HG03135 (cell line): Measurements from ENCODE around the gene GALNT9.

Experiments
- ATAC-seq: cut with Tn5 transposase; IDR thresholded peaks from one replicate; pipeline ENCODE4 v1.9.1; 2021; ENCODE audit warnings: mild to moderate bottlenecking, moderate library complexity; ENCODE audit not compliant: unreplicated experiment

Gene GALNT9

DNA sequence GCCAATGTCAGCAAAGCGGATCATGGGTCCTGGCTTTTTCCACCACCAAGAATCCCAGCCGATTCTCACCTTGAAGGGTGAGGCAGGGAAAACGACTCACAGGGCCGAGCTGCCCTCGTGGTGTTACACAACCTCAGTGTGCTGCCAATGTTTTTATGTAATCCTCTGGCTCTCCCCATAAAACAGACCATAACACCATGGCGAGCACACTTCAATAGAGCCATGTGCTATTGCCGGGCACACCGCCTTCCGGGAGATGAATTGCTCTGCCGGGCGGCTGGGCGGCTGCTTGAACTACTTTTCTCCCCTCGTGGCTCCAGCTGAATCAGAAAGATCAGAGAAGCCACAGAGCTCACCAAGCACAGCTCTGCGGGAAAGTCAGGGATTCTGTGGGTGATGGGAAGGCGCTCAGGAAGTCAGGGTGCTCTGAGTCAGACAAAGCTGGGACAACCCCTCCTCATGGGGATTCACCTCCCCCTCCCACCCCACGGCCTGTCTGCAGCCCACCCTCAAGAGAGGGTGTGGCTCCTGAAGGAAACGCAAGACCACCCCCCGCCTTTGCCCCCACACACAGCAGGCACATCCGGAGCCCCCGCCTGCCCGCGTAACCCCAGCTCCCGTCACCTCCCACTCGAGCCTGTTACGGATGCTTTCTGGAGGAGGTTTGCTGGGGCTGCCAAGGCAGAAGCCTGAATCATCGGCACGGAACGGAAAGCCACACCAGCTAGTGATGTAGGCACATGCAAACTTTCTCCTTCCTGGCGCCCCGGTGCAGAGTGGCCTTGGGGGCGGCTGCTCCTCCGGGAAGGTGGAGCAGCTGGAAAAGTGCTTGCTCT lies 1.8 kb downstream of the GALNT9 start:
- ATAC-seq, result no peak

DNA sequence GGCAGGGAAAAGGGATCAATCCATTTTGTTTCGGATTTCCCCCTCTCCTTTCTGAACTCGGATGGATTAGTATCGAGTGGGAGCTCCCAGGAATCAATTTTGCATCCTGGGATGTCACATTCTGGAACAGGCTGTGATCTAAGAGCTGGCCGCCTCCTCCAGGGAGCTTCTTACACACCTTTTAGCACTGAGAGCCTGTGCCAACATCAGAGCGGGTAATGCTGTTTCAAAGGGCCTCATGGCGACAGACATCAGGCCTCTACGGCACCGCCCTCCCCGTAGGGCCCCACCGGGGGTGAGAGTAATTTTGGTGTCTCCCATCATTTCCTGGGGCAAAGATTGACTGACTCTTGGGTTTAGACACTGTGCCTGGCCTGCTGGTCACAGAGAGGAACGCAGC lies 2.7 kb downstream of the GALNT9 start:
- no peak for ATAC-seq

DNA sequence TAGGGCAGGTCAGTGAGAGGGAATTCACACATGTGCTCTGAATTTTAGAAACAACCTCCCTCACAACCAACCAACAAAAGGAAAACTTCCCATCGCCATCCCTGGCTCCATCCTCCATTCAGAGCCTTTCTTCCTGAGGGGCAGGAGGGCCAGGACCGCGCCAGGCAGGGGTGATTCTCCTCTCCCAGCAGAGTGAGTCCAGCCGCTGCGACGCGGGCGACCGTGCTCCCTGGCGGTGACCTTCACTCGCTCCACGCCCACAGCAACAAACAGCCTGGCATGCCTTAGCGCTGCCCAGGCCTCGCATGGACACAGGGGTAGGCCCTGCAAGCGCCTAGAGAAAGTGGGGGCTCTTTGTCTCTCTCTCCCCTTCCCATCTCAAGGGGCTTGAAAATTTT lies 3.7 kb downstream of the GALNT9 start:
- ATAC-seq, result no peak

DNA sequence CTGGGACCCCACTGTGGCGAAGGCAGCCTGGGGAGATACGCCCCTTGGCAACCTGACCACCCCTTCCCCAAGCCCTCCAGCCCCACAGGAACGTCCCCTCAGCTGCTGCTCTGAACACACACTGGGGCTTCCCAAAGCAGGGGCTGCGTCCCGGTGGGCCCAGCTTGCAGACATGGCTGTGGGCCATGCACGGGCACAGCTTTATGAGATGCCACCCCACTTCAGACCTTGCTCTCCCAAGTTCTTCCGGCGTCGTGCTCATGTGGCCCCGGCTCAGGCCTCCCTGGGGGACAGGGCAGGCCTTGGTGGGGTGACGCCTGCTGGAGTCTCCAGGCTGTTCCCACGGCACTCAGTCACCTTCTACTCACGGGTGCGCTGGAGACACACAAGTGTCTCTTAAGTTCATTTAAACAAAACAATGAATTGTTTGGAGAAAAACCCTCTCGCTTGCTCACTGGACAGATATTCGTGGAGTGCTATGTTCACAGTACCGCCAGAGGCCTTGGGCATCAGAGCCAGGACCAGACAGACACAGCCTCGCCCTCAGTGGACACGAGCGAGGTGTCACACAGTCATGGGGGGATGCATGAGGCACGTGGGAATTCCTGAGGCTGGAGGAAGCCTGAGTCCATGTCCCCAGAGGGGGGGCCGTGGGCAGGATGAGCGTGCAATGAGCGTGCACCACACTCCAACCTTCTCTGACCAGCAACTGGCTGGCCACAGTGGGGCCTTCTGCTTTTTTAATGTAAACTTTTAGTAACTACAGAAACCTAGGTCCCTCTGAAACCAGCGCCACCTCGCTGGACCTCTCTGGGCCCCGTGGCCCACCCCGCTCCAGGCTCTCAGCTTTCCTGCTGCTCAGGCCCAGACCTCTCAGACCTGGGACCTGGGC lies 4.3 kb downstream of the GALNT9 start:
- ATAC-seq, result no peak

DNA sequence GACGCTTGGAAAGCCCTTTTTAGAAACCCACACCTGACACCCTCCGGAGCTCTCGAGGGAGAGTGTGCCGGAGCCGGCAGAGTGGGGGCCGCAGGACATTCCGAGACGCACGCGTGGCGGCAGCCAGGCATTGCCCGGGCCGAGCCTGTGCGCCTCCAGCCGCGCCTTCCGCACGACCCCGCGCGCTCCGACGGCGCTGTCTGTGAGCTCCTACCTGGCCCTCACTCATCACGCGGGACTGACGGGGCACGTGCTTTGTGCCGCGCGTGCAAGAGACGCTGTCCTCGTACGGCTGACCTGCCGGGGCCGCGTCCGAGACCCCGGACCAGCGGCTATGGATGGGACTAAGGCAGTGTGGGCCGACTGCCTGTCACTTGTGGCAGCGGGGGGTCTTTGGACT lies 5.2 kb downstream of the GALNT9 start:
- ATAC-seq, result no peak

DNA sequence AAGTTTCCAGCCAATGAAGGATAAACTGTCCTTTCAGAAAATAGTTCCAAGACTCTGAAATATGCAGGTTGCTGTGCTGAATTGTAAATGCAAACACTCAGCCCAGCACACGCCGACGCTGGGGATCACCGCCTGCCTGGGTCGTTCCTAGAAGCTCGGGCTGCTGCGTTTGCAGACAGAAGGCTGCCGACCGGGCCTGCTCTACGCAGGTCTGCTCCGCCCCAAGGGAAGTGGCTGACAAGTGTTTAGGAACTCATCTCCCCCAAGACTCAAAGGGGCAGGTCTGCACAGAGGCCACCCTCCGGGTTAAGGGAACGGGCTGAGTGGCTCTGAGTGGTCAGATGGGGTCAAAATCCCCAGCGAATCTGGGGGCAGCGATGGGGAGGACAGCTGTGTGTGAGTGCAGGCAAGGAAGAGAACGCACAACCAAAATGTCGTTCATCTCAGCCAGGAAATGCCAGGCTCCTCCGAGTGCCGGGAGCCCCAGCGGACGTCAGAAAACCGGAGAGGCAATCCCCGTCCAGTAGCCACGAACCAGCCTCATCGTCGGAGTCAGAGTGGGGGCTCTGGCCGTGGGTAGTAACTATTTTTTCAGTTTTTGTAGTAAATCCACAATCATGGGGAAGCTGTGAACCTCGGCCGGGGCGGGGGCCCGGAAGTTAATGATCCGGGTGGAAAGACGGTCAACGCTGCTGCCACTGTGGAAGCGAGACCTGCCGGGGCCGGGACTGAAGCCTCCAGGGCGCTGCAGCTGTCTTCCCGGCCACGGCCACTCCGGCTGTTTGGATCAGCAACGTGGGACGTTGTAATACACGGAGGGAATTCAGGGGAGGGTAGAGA lies 6.0 kb downstream of the GALNT9 start:
- ATAC-seq, result no peak

DNA sequence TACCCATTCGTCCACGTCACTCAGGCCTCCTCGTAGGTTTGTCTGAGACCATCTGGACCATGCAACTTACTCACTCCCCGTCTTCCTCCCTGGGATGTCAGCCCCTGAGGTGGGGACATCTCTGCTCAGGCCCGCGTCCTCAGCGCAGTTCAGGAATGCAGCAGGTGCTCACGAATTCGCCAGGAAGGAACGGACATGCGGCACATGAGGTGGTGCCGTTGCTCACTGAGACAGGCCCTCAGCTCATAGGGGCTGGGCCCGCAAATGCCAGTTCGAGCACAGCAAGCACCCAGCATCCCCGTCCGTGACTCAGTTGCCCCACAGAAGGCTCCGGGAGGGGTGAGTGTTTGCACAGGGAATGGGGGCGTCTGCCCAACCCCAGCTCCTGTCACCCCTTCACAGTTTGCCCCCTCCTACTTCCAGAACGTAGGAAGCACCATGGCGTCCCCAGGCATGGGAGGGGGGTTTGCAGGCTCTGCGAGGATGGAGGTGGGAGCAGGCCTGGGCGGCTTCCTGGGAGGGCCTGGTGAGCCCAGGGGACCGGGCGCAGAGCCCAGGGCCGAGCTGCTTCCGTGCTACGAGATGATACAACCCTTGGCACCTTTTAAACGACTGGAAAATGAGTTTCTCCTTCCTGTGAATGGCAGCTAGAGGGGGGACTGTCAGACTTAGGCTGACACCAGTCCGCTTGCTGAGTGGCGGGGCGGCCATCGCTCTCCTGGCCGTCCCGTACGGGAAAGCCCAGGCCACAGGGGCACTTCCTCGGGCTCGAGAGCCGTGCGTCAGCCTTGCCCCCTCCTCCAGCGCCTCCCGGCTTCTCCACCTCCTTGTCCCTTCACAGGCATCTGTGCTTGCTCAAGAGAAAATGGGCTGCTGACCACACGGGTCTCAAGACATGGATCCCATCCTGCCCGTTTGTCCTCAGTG lies 6.9 kb downstream of the GALNT9 start:
- no peak for ATAC-seq

DNA sequence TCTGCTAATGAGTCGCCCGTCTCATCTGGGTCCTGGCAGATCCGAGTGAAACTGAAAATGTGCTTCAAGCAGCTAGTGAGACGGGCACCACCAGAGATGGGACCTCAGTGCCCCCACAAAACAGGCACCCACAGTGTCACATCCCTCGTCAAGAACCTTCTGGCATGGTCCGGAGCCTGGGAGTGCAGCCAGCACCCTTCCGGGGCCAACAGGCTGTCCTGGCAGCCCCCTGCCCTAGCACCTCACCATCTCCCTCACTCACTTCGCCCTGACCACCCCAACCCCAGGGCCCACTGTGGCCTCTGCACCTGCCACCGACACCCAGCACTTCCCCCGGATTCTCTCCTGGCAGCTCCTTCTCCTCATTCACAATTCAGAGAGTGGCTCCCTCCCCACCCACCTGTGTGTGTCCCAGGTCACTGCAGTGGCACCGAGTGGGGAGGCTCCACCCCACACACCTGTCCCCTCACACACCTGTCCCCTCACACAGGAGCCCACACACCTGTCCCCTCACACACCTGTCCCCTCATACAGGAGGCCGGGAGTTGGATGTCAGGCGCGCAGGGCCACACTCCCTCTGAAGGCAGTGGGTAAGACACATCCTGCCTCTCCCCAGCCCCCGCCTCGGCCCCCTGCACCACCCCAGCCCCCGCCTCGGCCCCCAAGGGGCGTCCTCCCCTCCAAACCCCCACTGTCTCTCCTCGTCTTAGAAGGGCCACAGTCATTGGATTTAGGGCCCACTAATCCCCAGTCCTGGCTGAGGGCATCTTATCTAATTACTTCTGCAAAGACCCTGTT lies 7.9 kb downstream of the GALNT9 start:
- ATAC-seq, result no peak

DNA sequence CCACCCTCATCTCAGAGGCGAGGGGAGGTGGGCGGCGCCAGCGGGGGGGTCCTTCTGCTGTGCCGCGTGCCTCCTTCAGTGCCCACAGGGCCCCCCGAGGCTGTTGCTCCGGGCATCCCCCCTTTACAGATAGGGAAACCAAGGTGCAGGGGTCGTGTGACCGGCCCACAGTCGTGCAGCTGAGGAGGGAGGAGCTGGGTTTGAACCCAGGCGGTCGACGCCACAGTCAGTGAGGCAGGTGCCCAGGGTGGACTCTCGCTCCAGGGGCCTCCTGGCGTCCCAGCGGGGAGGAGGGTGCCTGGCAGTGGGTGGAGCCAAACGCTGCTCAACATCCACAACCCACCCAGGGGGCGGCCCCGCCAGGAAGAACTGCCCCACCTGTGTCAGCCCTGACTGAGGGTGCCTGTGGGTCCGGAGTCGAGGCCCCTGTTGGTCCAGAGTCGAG lies 8.6 kb downstream of the GALNT9 start:
- no peak for ATAC-seq

DNA sequence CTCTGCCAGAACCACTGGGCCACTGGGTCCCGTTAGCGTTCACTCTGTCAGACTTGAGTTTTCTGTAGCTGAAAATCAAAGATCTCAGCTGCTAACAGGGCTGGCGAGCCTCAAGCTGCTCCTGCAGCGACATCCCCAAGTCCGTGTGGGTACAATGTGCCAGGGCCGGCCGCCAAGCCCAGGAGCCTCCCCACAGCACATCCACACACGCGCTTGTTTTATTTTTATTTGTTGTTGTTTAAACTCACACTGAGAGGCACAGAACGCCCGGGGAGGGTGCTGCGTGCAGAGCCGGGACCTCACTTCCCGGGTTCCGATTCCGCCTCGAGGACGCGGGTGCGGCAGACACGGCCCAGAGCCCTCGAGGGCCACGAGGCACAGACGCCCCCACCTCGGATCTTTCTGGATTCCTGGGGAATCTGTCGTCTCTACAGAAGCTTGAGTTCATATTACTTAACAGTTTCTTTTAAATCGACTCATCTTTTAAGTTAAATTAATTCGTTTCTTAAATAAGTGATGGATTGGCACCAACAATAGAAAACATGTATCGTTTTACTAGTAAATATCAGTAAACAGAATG lies 9.3 kb downstream of the GALNT9 start:
- ATAC-seq, result no peak

DNA sequence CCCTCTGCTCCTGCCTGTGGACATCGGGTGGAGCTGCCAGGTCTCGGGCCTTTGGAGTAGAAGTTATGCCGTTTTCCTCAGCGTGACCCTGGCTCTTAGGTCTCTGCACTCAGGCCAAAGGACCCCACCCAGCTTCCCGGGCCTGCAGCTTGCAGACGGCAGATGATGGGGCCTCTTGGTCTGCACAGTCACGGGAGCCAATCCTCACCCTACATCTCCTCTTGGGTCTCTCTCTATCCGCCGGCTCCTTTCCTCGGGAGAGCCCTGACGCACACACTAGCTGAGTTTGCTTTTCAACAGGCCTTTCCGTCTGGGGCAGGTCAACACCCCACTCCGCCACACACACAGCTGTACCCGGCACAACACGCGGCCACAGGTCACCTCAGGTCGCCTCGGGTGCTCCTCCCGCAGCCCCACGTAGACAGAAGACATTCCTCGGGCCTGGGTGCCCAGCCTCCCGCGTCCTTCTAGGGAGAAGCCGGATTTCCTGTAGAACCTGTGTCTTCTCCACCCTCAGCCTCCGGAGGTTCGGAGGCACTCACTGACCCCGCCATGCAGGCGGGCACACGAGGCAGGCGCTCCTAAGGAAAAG lies 9.9 kb downstream of the GALNT9 start:
- no peak for ATAC-seq

DNA sequence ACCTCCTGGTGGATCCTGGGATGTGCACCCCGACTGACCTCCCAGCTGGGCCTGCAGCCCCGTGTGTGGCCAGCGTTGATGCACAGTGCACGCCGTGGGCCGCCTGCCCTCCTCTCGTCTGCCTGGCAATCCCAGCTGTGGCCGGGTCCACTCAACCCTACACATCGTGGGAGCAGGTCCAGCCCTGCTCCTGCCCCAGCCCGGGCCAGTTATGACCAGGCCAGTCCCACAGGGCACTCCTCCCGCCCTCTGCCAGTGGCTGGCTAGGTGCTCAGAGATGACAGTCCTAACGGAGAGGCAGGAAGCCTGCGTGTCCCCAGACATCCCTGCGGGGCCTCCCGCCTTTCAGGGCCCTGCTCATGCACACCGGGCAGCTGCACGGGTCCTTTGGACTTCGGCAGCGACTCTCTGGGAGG lies 10.8 kb downstream of the GALNT9 start:
- ATAC-seq, result no peak

DNA sequence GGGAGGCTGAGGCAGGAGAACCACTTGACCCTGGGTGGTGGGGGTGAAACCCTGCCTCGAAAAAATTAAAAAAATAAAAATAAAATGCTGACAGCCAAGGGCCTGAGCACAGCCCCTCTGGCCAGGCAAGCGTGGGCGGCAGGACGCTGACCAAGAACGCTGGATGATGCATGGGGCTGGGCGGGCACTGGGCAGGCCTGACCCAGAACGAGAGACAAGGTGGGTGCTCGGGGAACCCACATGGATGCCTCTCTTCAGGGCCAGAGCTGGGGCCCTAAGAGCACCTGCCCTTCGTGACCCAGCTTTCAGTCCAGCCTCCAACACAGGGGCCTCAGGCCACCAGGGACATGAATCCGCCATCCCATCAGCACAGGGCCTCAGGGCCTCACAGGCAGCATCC lies 11.3 kb downstream of the GALNT9 start:
- no peak for ATAC-seq

DNA sequence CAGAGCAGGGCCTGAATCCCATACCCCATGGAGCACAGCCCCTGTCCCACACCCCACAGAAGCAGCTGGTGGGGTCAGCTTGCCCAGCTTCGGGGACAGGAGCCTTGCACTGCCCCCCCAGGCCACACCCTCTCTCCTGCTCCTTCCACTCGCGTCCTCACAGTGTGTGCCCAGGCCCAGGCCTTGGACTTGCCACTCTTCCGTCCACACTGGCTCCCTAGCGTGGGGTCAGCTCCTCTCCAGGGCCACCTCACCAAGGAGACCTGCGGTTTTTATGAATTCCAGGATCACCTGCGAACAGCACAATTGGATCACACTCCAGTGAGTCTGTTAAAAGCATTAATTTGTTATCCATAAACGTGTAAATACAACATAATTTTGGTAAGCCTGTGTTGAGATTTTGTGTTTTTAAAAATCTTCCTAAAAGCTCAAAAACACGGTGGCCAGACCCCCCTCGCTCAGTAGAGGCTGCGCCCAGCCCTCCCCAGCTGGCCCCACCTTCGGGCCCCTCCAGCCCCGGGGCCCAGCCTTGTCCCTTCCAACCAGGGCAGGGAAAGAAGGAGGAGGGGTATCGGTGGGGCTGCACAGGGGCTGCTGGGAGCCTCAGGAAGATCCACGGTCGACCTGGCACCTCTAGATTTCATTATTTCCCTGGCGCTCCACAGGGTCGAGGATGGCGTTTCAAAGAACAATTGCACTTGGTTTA lies 12.0 kb downstream of the GALNT9 start:
- ATAC-seq, result no peak

DNA sequence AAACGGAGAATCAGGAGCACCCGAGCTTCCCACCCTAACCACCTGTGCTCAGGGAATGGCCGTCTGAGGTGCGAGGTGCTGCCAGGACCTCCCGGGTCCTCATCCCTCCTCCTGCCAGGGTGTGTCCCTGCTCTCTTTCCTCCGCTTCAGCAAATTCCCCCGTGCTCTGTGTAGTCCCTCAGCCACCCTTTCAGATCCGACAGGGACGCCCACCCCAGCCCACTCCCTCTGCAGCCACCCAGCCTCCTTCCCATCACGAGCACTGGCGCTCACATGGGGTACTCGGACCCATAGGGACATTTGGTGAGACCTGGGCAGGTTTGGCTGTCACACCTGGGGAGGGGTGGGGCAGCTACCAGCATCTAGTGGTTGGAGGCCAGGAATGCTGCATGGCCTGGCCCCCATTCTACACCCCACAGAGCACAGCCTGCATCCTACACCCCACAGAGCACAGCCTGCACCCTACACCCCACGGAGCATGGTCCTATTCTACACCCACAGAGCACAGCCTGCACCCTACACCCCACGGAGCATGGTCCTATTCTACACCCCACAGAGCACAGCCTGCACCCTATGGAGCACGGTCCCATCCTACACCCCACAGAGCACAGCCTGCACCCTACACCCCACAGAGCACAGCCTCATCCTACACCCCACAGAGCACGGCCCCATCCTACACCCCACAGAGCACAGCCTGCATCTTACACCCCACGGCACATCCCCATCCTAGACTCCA lies 12.7 kb downstream of the GALNT9 start:
- ATAC-seq, result no peak

DNA sequence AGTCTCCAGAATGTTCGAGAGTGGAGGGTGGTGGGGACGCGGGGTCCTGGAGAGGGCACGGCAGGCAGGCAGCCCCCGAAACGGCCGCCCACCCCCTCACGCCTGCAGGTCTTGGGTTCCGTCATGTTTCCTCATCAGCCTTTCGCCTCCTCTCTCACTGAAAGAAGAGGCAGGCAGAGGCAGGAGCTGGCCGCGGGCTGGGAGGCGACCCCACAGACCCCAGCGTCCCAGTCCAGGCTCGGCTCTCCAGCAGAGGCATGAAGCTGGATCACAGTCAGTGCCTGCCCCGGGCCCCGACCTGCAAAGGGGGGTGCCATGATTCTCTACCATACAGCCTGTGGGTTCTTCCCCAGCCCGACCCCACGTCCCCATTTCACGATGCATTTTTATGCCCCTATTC lies 13.4 kb downstream of the GALNT9 start:
- ATAC-seq, result no peak

DNA sequence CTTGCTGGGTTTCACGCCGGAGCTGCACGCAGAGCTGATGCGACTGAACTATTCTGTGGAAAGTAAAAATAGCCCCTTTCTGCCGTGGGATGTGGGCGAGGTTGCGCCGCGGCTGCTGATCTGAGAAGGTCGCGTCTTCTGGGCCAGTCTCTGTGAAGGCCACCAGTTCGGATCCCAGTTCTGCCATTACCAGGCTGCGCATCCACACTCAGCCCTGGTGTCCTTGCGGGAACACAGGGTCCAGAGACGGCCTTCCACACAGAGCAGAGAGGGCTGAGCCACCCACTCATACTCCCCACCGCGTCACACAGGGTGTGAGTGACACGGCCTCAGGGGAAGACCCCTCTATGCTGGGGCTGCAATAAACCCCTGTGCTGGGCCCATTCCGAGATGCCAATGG lies 13.9 kb downstream of the GALNT9 start:
- ATAC-seq, result no peak
